ENCODE results near the gene OR10H5.

DNA sequence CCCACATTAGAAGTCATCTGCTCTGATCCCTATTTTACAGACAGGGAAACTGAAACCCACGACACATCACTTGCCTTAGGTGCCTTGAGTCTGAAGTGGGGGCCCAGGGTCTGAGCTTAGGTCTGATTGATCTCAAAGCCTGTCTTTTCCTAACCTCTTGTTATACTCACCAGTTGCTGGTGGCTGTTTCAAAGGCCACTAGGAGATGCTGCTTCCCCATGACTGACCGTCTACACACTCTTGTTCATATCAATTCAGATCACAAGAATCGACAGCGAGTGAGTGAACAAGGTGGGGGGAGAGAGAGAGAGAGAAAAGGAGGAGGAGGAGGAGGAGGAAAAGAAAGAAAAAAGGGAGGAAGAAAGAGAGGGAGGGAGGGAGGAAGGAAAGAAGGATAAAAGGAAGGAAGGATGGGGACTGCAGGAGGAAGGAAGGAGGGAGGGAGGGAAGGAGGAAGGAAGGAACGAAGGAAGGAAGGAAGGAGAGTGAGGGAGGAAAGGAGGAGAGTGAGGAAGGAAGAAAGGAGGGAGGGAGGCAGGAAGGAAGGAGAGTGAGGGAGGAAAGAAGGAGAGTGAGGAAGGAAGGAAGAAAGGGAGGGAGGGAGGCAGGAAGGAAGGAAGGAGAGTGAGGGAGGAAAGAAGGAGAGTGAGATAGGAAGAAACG is 24.7 kb downstream of the OR10H5 start:
- TF ChIP-seq POLR2A (IDR thresholded peaks at IDR 0.05) = no peak
- TF ChIP-seq, protein P1, sequence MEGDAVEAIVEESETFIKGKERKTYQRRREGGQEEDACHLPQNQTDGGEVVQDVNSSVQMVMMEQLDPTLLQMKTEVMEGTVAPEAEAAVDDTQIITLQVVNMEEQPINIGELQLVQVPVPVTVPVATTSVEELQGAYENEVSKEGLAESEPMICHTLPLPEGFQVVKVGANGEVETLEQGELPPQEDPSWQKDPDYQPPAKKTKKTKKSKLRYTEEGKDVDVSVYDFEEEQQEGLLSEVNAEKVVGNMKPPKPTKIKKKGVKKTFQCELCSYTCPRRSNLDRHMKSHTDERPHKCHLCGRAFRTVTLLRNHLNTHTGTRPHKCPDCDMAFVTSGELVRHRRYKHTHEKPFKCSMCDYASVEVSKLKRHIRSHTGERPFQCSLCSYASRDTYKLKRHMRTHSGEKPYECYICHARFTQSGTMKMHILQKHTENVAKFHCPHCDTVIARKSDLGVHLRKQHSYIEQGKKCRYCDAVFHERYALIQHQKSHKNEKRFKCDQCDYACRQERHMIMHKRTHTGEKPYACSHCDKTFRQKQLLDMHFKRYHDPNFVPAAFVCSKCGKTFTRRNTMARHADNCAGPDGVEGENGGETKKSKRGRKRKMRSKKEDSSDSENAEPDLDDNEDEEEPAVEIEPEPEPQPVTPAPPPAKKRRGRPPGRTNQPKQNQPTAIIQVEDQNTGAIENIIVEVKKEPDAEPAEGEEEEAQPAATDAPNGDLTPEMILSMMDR (IDR thresholded peaks at IDR 0.05) = peak in 1 of 3 experiments; percentile 22
